Fibroblast of villous mesenchyme (primary cell): Measurements from ENCODE around the gene CRYL1. TPM values are rescaled to one million over a fixed set of nuclear protein-coding genes. Genes with fewer than 3 reads are reported as not detected.

Experiments
- DNase-seq: peaks from one replicate; pipeline ENCODE4 v3.0.0-alpha.2; 2010; ENCODE audit warnings: low read depth
- H3K4me3 ChIP-seq: 2 replicates; pipeline ENCODE4 v1.5.1; 2011; ENCODE audit warnings: low read depth, mild to moderate bottlenecking, low read length
- CTCF ChIP-seq: IDR thresholded peaks from 2 replicates; pipeline ENCODE4 v1.5.1; 2012; ENCODE audit warnings: low read depth, mild to moderate bottlenecking, low read length; ENCODE audit not compliant: insufficient read depth
- total RNA-seq: library from RNA; depleted of rRNA; stranded (reverse); fragments of >200 nt; gene quantifications from 2 replicates; pipeline ENCODE4 v1.2.3, GENCODE V29; 2012

The CRYL1 gene
- total RNA-seq, 1 donor, result 4.7 TPM

GRCh38 chr13:20518660-20519100 lies 7.0 kb downstream of the CRYL1 start:
- no peak for TF ChIP-seq CTCF
- DNase-seq, result no peak
- H3K4me3 ChIP-seq, result no peak overlapping the region

GRCh38 chr13:20514866-20515265 lies 10.8 kb downstream of the CRYL1 start:
- no peak for TF ChIP-seq CTCF
- DNase-seq, result no peak
- no peak overlapping the region for H3K4me3 ChIP-seq

GRCh38 chr13:20513466-20513995 lies 12.1 kb downstream of the CRYL1 start:
- no peak for TF ChIP-seq CTCF
- no peak overlapping the region for H3K4me3 ChIP-seq
- no peak for DNase-seq

DNA sequence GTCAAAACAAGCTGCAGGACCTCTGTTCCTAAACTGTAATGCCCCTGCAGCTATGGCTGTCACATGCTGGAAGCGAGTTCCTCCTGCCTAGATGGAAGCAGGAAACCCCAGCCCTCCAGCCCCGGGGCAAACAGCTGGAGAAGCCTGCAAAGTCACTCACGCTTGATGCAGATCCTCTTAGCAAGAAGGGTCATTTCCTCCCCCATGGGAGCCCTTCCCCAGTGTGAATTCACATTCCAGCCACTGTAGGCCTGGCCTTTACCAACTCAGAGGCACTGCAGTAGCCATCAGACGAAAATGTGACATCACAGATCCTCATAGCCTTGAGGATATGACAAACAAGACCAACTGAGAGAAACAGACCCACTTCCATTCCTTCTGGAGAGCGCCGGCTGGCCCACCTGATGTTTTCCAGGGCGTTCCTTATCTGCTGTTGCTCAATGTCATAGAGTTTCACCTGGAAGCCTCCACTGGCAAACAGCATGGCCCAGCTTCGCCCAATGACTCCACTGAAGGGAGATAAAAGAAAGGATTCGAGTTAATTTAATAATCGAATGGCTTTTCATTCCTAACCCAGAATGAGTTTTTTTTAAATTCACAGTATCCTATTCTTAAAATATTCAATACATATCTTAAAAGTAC lies 13.5 kb downstream of the CRYL1 start:
- no peak overlapping the region for H3K4me3 ChIP-seq
- no peak for TF ChIP-seq CTCF
- no peak for DNase-seq

GRCh38 chr13:20506696-20507095 lies 19.0 kb downstream of the CRYL1 start:
- H3K4me3 ChIP-seq, result no peak overlapping the region
- no peak for DNase-seq
- TF ChIP-seq CTCF, result no peak

GRCh38 chr13:20505405-20506366 lies 20.0 kb downstream of the CRYL1 start:
- DNase-seq, result no peak
- H3K4me3 ChIP-seq, result no peak overlapping the region
- TF ChIP-seq CTCF, result no peak
